Astrocyte of the spinal cord (primary cell): ENCODE results near the gene FES.
"Not testable (repeated sequence)": the region's sequence is repeated elsewhere in the genome, so short reads cannot be mapped to it uniquely, and the experiment has no call there.

ENCODE experiments used
- DNase-seq: peaks from one replicate; pipeline ENCODE4 v3.0.0; 2011; ENCODE audit warnings: low read depth, low spot score
- H3K4me3 ChIP-seq: 2 replicates; pipeline ENCODE4 v1.5.1; 2011; ENCODE audit warnings: low read depth, mild to moderate bottlenecking, low read length, moderate library complexity
- in situ Hi-C: cut with HindIII; loops from 2 replicates; pipeline ENCODE4 v1.10.0; 2017; ENCODE audit warnings: low sequenced_read_pairs
- TF ChIP-seq, protein P1 (sequence below): IDR thresholded peaks from 2 replicates; pipeline ENCODE4 v1.5.1; 2012; ENCODE audit warnings: low read depth, mild to moderate bottlenecking, low read length, inconsistent platforms

The FES gene

DNA sequence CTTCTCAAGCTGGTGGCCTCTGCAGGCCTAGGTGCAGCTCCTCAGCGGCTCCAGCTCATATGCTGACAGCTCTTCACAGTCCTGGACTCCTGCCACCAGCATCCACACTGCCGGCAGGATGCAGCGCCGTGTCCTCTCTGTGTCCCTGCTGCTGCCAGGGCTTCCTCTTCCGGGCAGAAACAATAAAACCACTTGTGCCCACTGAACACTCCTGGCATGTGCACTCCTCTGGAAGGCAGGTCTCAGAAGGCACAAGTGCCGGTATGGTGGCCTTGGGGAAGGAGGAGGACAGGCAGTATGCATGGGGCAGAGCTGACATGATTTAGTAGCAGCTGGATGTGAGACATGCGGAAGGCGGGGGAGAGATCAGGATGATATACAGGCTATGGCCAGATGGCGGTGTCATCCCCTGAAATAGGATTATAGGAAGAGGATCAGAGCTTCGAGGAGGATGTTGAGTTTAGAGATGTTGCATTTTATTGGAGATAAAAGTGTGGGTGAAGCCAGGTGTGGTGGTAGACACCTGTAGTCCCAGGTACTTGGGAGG, 11.3 kb downstream of the FES start:
- H3K4me3 ChIP-seq, result no peak overlapping the region
- no peak for DNase-seq
- TF ChIP-seq, protein P1, sequence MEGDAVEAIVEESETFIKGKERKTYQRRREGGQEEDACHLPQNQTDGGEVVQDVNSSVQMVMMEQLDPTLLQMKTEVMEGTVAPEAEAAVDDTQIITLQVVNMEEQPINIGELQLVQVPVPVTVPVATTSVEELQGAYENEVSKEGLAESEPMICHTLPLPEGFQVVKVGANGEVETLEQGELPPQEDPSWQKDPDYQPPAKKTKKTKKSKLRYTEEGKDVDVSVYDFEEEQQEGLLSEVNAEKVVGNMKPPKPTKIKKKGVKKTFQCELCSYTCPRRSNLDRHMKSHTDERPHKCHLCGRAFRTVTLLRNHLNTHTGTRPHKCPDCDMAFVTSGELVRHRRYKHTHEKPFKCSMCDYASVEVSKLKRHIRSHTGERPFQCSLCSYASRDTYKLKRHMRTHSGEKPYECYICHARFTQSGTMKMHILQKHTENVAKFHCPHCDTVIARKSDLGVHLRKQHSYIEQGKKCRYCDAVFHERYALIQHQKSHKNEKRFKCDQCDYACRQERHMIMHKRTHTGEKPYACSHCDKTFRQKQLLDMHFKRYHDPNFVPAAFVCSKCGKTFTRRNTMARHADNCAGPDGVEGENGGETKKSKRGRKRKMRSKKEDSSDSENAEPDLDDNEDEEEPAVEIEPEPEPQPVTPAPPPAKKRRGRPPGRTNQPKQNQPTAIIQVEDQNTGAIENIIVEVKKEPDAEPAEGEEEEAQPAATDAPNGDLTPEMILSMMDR, result peak; percentile 1
- in situ Hi-C loops, result no loop called here

- DNase-seq, in situ Hi-C loops, H3K4me3 ChIP-seq: not testable (repeated sequence)
These were observed 12.9 kb downstream of the FES start for GRCh38 chr15:90897131-90897655.

DNA sequence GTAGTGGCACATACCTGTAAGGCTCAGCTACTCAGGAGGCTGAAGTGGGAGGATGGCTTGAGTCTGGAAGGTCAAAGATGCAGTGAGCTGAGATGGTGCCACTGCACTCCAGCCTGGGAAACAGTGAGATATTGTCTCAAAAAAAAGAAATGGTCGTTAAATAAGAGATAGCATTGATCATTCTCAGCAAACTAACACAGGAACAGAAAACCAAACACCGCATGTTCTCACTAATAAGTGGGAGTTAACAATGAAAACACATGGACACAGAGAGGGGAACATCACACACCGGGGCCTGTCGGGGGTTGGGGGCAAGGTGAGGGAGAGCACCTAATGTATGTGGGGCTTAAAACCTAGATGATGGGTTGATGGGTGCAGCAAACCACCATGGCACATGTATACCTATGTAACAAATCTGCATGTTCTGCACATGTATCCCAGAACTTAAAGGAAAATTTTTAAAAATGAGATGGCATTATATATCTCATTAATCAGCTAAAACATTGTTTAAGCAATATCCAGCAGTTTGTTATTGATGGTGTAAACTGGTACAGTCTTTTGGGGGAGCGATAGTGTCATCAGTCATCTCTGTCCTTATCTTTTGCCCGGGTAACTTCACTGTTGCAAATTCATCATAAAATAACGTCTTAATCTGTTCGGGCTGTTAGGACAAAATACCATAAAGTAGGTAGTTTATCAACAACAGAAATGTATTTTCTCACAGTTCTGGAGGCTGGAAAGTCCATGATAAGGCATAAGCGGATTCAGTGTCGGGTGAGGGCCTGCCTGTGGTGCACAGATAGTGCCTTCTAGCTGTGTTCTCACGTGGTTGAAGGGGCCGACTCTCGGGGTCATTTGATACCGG, 17.1 kb downstream of the FES start:
- in situ Hi-C loops, result no loop called here
- peak overlapping the region; percentile 65 for H3K4me3 ChIP-seq
- no peak for DNase-seq
- TF ChIP-seq, protein P1, result no peak

- TF ChIP-seq, protein P1, result peak; percentile 86
- DNase-seq, result peak; percentile 75
- in situ Hi-C loops, result no loop called here
- peak overlapping the region; percentile 66 for H3K4me3 ChIP-seq
These were observed 17.9 kb downstream of the FES start for GRCh38 chr15:90902040-90902839.

- H3K4me3 ChIP-seq, result peak within 1 kb of the TSS; percentile 66
- peak; percentile 32 for DNase-seq
- in situ Hi-C loops, result no loop called here
- TF ChIP-seq, protein P1, result no peak
These were observed 18.8 kb downstream of the FES start, which contains the start of gene MAN2A2 for GRCh38 chr15:90902840-90903732. Gene MAN2A2 (plus strand): TSS chr15:90903302. CDS start chr15:90904208, 906 bp downstream.

DNA sequence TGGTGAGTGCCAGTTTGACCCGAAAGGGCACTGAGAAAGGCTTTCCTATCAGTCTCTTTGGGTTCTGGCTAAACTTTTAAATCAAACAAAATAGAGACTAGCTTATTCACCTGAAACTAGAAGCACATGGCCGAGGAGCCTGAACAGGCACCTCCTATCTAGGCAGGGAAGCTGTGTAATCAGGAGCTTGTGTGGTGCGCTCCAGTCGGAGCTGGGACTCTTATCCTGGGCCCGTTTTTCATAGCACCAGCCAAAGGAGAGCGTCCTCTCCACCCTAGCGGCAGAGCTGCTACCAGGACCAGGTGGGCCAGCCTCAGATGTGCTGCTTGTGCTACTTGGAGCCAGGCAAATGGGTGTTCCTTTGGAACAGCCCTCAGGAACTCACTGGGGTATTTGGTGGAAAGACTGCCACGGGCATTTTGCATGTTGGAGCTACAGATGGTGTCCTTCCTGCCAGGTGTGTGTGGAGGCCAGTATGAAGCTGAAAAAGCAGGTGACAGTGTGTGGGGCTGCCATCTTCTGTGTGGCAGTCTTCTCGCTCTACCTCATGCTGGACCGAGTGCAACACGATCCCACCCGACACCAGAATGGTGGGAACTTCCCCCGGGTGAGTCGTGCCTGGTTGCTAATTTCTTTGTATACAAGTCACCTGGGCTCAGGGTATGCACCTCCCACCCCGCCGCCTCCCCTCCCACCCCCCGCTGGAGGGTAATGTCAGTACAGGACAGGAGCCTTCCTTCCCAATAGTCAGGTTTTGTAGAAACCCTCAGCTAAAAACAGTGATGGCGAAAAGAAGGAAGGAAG, 19.6 kb downstream of the FES start:
- in situ Hi-C loops, result no loop called here
- peak overlapping the region; percentile 66 for H3K4me3 ChIP-seq
- TF ChIP-seq, protein P1, result no peak

More for the DNA sequence above, 19.6 kb downstream of the FES start:
- DNase-seq, result no peak
